Esophagus squamous epithelium (tissue), 4 donors: Measurements from ENCODE around the gene FGD2.

Source experiments
- POLR2A ChIP-seq, 4 donors: fragments of 450-650 bp; IDR thresholded peaks; one replicate each; pipeline ENCODE4 v1.6.1; 2017; ENCODE audit warnings: antibody characterized with exemption in 4 of 4, mild to moderate bottlenecking in 4 of 4, moderate library complexity in 3 of 4
- TF ChIP-seq, protein P1 (sequence below), 6 experiments: fragments of 450-650 bp in 4 of 6; fragments of 200-600 bp in 2 of 6; sonication (generic) in 2 of 6; IDR thresholded peaks; one replicate each; pipeline ENCODE4 v1.5.1; 2016 to 2019; ENCODE audit warnings: antibody characterized with exemption in 6 of 6, mild to moderate bottlenecking in 4 of 6, moderate library complexity in 4 of 6

DNA sequence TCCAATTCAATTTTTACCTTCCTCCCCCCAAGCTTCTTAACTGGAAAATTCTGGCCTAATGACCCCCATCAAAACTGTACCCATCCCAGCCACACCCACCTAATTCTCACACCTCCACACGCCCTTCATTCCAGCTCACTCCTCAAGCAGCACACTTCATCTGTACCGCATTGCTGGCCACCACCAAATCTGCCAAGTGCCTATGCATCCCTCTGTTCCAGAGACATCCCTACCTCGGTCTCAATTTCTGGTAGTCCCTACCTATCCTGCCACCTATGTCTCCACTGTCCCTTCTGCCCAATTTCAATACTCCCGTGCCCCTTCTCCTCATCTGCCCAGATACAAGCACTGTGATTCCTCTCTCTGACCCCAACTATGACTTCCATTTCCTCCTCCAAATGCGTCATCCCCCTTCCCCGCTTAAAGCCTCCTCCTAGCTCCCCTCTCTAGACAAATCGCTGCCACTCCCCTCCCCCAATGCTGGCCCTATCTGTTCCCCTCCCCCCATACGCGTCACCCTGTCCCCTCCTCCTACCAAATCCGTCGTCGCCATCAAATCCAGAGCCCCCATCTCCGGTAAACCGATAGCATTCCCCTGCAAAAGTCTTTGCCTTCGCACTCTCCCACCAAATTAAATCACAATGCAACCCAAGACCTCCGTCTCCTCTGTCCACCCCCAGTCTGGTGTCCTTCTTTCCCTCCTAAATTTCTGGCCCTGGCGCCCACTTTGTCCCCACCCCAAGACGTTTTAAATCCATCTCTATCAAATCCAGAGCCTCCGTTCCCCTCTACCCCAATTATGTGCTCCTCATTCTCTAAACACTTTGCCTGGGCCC is 20.7 kb upstream of the FGD2 start:
- no peak for TF ChIP-seq POLR2A (IDR thresholded peaks at IDR 0.05)
- TF ChIP-seq, protein P1, sequence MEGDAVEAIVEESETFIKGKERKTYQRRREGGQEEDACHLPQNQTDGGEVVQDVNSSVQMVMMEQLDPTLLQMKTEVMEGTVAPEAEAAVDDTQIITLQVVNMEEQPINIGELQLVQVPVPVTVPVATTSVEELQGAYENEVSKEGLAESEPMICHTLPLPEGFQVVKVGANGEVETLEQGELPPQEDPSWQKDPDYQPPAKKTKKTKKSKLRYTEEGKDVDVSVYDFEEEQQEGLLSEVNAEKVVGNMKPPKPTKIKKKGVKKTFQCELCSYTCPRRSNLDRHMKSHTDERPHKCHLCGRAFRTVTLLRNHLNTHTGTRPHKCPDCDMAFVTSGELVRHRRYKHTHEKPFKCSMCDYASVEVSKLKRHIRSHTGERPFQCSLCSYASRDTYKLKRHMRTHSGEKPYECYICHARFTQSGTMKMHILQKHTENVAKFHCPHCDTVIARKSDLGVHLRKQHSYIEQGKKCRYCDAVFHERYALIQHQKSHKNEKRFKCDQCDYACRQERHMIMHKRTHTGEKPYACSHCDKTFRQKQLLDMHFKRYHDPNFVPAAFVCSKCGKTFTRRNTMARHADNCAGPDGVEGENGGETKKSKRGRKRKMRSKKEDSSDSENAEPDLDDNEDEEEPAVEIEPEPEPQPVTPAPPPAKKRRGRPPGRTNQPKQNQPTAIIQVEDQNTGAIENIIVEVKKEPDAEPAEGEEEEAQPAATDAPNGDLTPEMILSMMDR (IDR thresholded peaks at IDR 0.05) = no peak
